NB4 (cell line): ENCODE data around the gene PDLIM7.
A peak's percentile ranks its signal among the peaks of the same experiment; 100 is the strongest.

ENCODE experiments used
- DNase-seq: peaks from one replicate; pipeline ENCODE4 v3.0.0; 2010; ENCODE audit warnings: low read depth
- H3K4me3 ChIP-seq: one replicate; pipeline ENCODE4 v1.5.1; 2011; ENCODE audit warnings: mild to moderate bottlenecking, low read depth, low read length, moderate library complexity
- CTCF ChIP-seq: IDR thresholded peaks from one replicate; pipeline ENCODE4 v1.5.1; 2012; ENCODE audit warnings: low read depth, low read length
- MAX ChIP-seq: IDR thresholded peaks from 2 replicates; pipeline ENCODE4 v1.6.1; 2011; ENCODE audit warnings: low read depth, low read length
- MYC ChIP-seq: IDR thresholded peaks from 2 replicates; pipeline ENCODE4 v1.6.1; 2011; ENCODE audit warnings: low read depth, low read length
- POLR2A ChIP-seq: IDR thresholded peaks from 2 replicates; pipeline ENCODE4 v1.6.1; 2011; ENCODE audit warnings: mild to moderate bottlenecking; ENCODE audit not compliant: insufficient read length; ENCODE audit errors: extremely low read depth

Gene PDLIM7

GRCh38 chr5:177456591-177456964 is 40.8 kb downstream of the PDLIM7 start:
- H3K4me3 ChIP-seq, result no peak overlapping the region
- no peak for TF ChIP-seq CTCF
- TF ChIP-seq POLR2A, result no peak
- 0 out of 2 replicates have a peak, but pooled peaks have one; percentile 1 for TF ChIP-seq MAX
- DNase-seq, result no peak

GRCh38 chr5:177455661-177456590 is 41.5 kb downstream of the PDLIM7 start:
- TF ChIP-seq MYC (peak; percentile 25; the same call in 1 of the 2 replicates), MAX (peak; percentile 18; the same call in 1 of the 2 replicates), CTCF (peak; percentile 85), POLR2A (no peak)
- H3K4me3 ChIP-seq, result peak overlapping the region; percentile 62
- DNase-seq, result peak; percentile 93

GRCh38 chr5:177455036-177455660 is 42.3 kb downstream of the PDLIM7 start:
- peak; percentile 87 for DNase-seq
- no peak; the same call in none of the 2 replicates for TF ChIP-seq MYC
- TF ChIP-seq MAX, result peak; percentile 91
- peak; percentile 26 for TF ChIP-seq CTCF
- TF ChIP-seq POLR2A, result peak; percentile 55
- peak overlapping the region; percentile 62 for H3K4me3 ChIP-seq

GRCh38 chr5:177454397-177455035 is 42.9 kb downstream of the PDLIM7 start:
- DNase-seq, result peak; percentile 90
- H3K4me3 ChIP-seq, result peak overlapping the region; percentile 62
- TF ChIP-seq CTCF (peak; percentile 75), MYC (peak; percentile 70), POLR2A (peak; percentile 12), MAX (peak; percentile 41)

- no peak for TF ChIP-seq MYC
- no peak for TF ChIP-seq POLR2A
- TF ChIP-seq CTCF, result no peak
- TF ChIP-seq MAX, result no peak
- no peak overlapping the region for H3K4me3 ChIP-seq
- DNase-seq, result no peak
Measured at GRCh38 chr5:177453852-177454396, 43.5 kb downstream of the PDLIM7 start.
